ENCODE results near the gene SUN1. TPM values are rescaled to one million over a fixed set of nuclear protein-coding genes. Genes with fewer than 3 reads are reported as not detected.
"Not testable (repeated sequence)": the region's sequence is repeated elsewhere in the genome, so short reads cannot be mapped to it uniquely, and the experiment has no call there.

The SUN1 gene
- total and polyA plus RNA-seq, 2 experiments from 2014 or later, result 72.3 to 109 TPM

- Histone ChIP-seq H3K36me3 (replicated peaks; ENCODE audit: insufficient read depth, low read depth) (no peaks in the 10 kb centered on the region), H2AFZ (no peak overlapping the region), H3K9me3 (ENCODE audit: low read depth) (no peaks in the 10 kb centered on the region), H3K4me3 (no peak overlapping the region), H3K4me1 (ENCODE audit: insufficient read depth) (no peaks in the 10 kb centered on the region), H3K4me2 (no peak overlapping the region), H3K9me2 (replicated peaks; ENCODE audit: insufficient read depth) (no peaks in the 10 kb centered on the region), H4K20me1 (ENCODE audit: insufficient read depth, poor library complexity, severe bottlenecking) (no peaks in the 10 kb centered on the region), H3K79me2 (peaks cover 4% of the 10 kb centered on the region), H3K27ac (no peak overlapping the region), H3K27me3 (no peaks in the 10 kb centered on the region)
- no peak for DNase-seq (ENCODE audit: low spot score)
- WGBS (ENCODE audit: low lambda C conversion rate, missing lambda C conversion rate), result 97% methylated on average over 22 of the region's 22 CpGs
- TF ChIP-seq CTCF (IDR thresholded peaks at IDR 0.05; ENCODE audit: poor library complexity) (no peak), EZH2 (IDR thresholded peaks at IDR 0.05; ENCODE audit: borderline replicate concordance) (no peak), EZH2phosphoT487 (IDR thresholded peaks at IDR 0.05; ENCODE audit: low read depth, severe bottlenecking, unreplicated experiment) (no peak)
Observed at GRCh38 chr7:845091-845490, 12.8 kb downstream of the SUN1 start.

- no peaks in the 10 kb centered on the region for H4K20me1 ChIP-seq (ENCODE audit: insufficient read depth, poor library complexity, severe bottlenecking)
- TF ChIP-seq EZH2phosphoT487 (IDR thresholded peaks at IDR 0.05; ENCODE audit: low read depth, severe bottlenecking, unreplicated experiment) (no peak), CTCF (IDR thresholded peaks at IDR 0.05; ENCODE audit: poor library complexity) (no peak), EZH2 (IDR thresholded peaks at IDR 0.05; ENCODE audit: borderline replicate concordance) (no peak)
- H3K9me3 ChIP-seq (ENCODE audit: low read depth), result no peaks in the 10 kb centered on the region
- H3K9me2 ChIP-seq (replicated peaks; ENCODE audit: insufficient read depth), result no peaks in the 10 kb centered on the region
- 98% methylated on average over 11 of the region's 11 CpGs for WGBS (ENCODE audit: low lambda C conversion rate, missing lambda C conversion rate)
- H3K4me1 ChIP-seq (ENCODE audit: insufficient read depth), result no peaks in the 10 kb centered on the region
- DNase-seq (ENCODE audit: low spot score), result no peak
- H3K4me2 ChIP-seq, result no peak overlapping the region
- H2AFZ ChIP-seq, result no peak overlapping the region
- no peaks in the 10 kb centered on the region for H3K27me3 ChIP-seq
- no peak overlapping the region for H3K4me3 ChIP-seq
- H3K79me2 ChIP-seq, result peaks cover 4% of the 10 kb centered on the region
- no peak overlapping the region for H3K27ac ChIP-seq
- H3K36me3 ChIP-seq (replicated peaks; ENCODE audit: insufficient read depth, low read depth), result no peaks in the 10 kb centered on the region
Observed at GRCh38 chr7:845731-846130, 13.5 kb downstream of the SUN1 start.

- not testable (repeated sequence) for H3K36me3 ChIP-seq (replicated peaks; ENCODE audit: insufficient read depth, low read depth); H2AFZ ChIP-seq; DNase-seq (ENCODE audit: low spot score); H3K27ac ChIP-seq; H3K4me1 ChIP-seq (ENCODE audit: insufficient read depth); H3K9me2 ChIP-seq (replicated peaks; ENCODE audit: insufficient read depth); H3K27me3 ChIP-seq; H3K79me2 ChIP-seq; H3K4me2 ChIP-seq; H3K9me3 ChIP-seq (ENCODE audit: low read depth); H4K20me1 ChIP-seq (ENCODE audit: insufficient read depth, poor library complexity, severe bottlenecking); H3K4me3 ChIP-seq
- over 99% methylated on average over 11 of the region's 37 CpGs for WGBS (ENCODE audit: low lambda C conversion rate, missing lambda C conversion rate)
Observed at GRCh38 chr7:846958-847650, 14.8 kb downstream of the SUN1 start.

GRCh38 chr7:847728-848127 lies 15.5 kb downstream of the SUN1 start:
- H4K20me1 ChIP-seq (ENCODE audit: insufficient read depth, poor library complexity, severe bottlenecking); H3K4me1 ChIP-seq (ENCODE audit: insufficient read depth); H3K36me3 ChIP-seq (replicated peaks; ENCODE audit: insufficient read depth, low read depth); H3K9me3 ChIP-seq (ENCODE audit: low read depth); H3K27me3 ChIP-seq; H3K9me2 ChIP-seq (replicated peaks; ENCODE audit: insufficient read depth); H3K4me3 ChIP-seq; H3K4me2 ChIP-seq; DNase-seq (ENCODE audit: low spot score); H3K27ac ChIP-seq; H2AFZ ChIP-seq; H3K79me2 ChIP-seq: not testable (repeated sequence)
- WGBS (ENCODE audit: low lambda C conversion rate, missing lambda C conversion rate), result 100% methylated on average over 3 of the region's 28 CpGs
